Esophagus (tissue), 2 donors: ENCODE data around the gene MYO18B. TPM values are rescaled to one million over a fixed set of nuclear protein-coding genes. Genes with fewer than 3 reads are reported as not detected.

Experiments
- H3K27ac ChIP-seq, 2 donors: one replicate each; pipeline ENCODE4 v1.5.1; 2013; ENCODE audit warnings: low read depth in 2 of 2, mild to moderate bottlenecking in 2 of 2, inconsistent platforms in 1 of 2, low read length in 1 of 2, moderate library complexity in 1 of 2
- H3K27me3 ChIP-seq, 2 donors: one replicate each; pipeline ENCODE4 v1.6.1; 2013; ENCODE audit warnings: low read length in 2 of 2, control low read depth in 1 of 2, mild to moderate bottlenecking in 1 of 2; ENCODE audit not compliant: insufficient read depth in 2 of 2, control insufficient read depth in 1 of 2
- H3K36me3 ChIP-seq, 2 donors: one replicate each; pipeline ENCODE4 v1.6.1; 2013; ENCODE audit warnings: low read length in 1 of 2; ENCODE audit not compliant: control insufficient read depth in 2 of 2, insufficient read depth in 2 of 2
- H3K4me1 ChIP-seq, 2 donors: one replicate each; pipeline ENCODE4 v1.6.1; 2013; ENCODE audit warnings: low read length in 1 of 2; ENCODE audit not compliant: control insufficient read depth in 2 of 2, insufficient read depth in 2 of 2
- H3K4me3 ChIP-seq, 2 donors: one replicate each; pipeline ENCODE4 v1.5.1; 2013; ENCODE audit warnings: low read length in 2 of 2, mild to moderate bottlenecking in 2 of 2, low read depth in 1 of 2, moderate library complexity in 1 of 2
- H3K9me3 ChIP-seq, 2 donors: one replicate each; pipeline ENCODE4 v1.6.1; 2013; ENCODE audit warnings: mild to moderate bottlenecking in 2 of 2, low read depth in 1 of 2, low read length in 1 of 2, moderate library complexity in 1 of 2; ENCODE audit not compliant: control insufficient read depth in 2 of 2, insufficient read depth in 1 of 2
- WGBS, 2 donors: extraction: QIAGEN DNeasy Blood & Tissue Kit; methylation state at CpG; one replicate each; pipeline ENCODE4 v1.1.7; 2013; 5-methylcytosine and 5-hydroxymethylcytosine counted together
- polyA plus RNA-seq, 2 donors: library from polyadenylated mRNA; stranded (reverse); fragments of 200-250 nt; gene quantifications; one replicate each; pipeline ENCODE4 v1.2.3, GENCODE V29; 2013
- donor health status: healthy with polysubstance abuse.
- donor health status: Bipolar disorder and iron deficiency.

Gene MYO18B
- polyA plus RNA-seq, 2 donors, result 0.29 to 0.31 TPM

- Histone ChIP-seq H3K36me3 (no peaks in the 10 kb centered on the region), H3K27me3 (no peaks in the 10 kb centered on the region), H3K9me3 (no peaks in the 10 kb centered on the region), H3K4me1 (no peaks in the 10 kb centered on the region), H3K27ac (no peak overlapping the region), H3K4me3 (no peak overlapping the region)
- WGBS, 2 donors, result 66 to 73% methylated on average over 9 of the region's 9 CpGs
Observed at GRCh38 chr22:26023104-26023775, 281.3 kb downstream of the MYO18B start.

- Histone ChIP-seq H3K4me1 (no peaks in the 10 kb centered on the region), H3K36me3 (no peaks in the 10 kb centered on the region), H3K9me3 (no peaks in the 10 kb centered on the region), H3K27me3 (no peaks in the 10 kb centered on the region), H3K4me3 (no peak overlapping the region), H3K27ac (no peak overlapping the region)
- 70% methylated on average over 6 of the region's 6 CpGs for WGBS, 2 donors
Observed at GRCh38 chr22:26025626-26026025, 283.6 kb downstream of the MYO18B start.

GRCh38 chr22:26027341-26027740 lies 285.4 kb downstream of the MYO18B start:
- Histone ChIP-seq H3K27me3 (no peaks in the 10 kb centered on the region), H3K27ac (no peak overlapping the region), H3K4me1 (no peaks in the 10 kb centered on the region), H3K9me3 (no peaks in the 10 kb centered on the region), H3K36me3 (no peaks in the 10 kb centered on the region), H3K4me3 (no peak overlapping the region)
- whole genome bisulfite sequencing, 2 donors, result 90 to 92% methylated on average over 23 of the region's 23 CpGs

GRCh38 chr22:26031641-26032040 lies 289.7 kb downstream of the MYO18B start:
- Histone ChIP-seq H3K4me3 (no peak overlapping the region), H3K27me3 (no peaks in the 10 kb centered on the region), H3K27ac (no peak overlapping the region), H3K9me3 (peaks cover 2% of the 10 kb centered on the region in 2 donors), H3K4me1 (no peaks in the 10 kb centered on the region), H3K36me3 (no peaks in the 10 kb centered on the region)
- 80 to 86% methylated on average over 6 of the region's 6 CpGs for WGBS, 2 donors

- Histone ChIP-seq H3K36me3 (no peaks in the 10 kb centered on the region), H3K27me3 (no peaks in the 10 kb centered on the region), H3K9me3 (peaks cover 2% of the 10 kb centered on the region in 2 donors), H3K27ac (no peak overlapping the region), H3K4me3 (no peak overlapping the region), H3K4me1 (no peaks in the 10 kb centered on the region)
- 78 to 84% methylated on average over 7 of the region's 7 CpGs for WGBS, 2 donors
Observed at GRCh38 chr22:26033071-26033470, 291.1 kb downstream of the MYO18B start.

- Histone ChIP-seq H3K27ac (no peak overlapping the region), H3K9me3 (peaks cover 2% of the 10 kb centered on the region in 2 donors), H3K4me1 (no peaks in the 10 kb centered on the region), H3K27me3 (no peaks in the 10 kb centered on the region), H3K4me3 (no peak overlapping the region), H3K36me3 (no peaks in the 10 kb centered on the region)
Observed at GRCh38 chr22:26033586-26033985, 291.6 kb downstream of the MYO18B start.

- 81 to 85% methylated on average over 3 of the region's 3 CpGs for WGBS, 2 donors
- Histone ChIP-seq H3K36me3 (no peaks in the 10 kb centered on the region), H3K9me3 (peaks cover 2% of the 10 kb centered on the region in 2 donors), H3K4me3 (no peak overlapping the region), H3K4me1 (no peaks in the 10 kb centered on the region), H3K27ac (no peak overlapping the region), H3K27me3 (no peaks in the 10 kb centered on the region)
Observed at GRCh38 chr22:26035523-26035922, 293.5 kb downstream of the MYO18B start.

GRCh38 chr22:26038365-26038764 lies 296.4 kb downstream of the MYO18B start:
- no peak overlapping the region for H3K27ac ChIP-seq
- no peaks in the 10 kb centered on the region for H3K36me3 ChIP-seq
- WGBS, 2 donors, result 32 to 52% methylated on average over 4 of the region's 4 CpGs
- H3K4me3 ChIP-seq, result no peak overlapping the region
- peaks cover 2% of the 10 kb centered on the region in 2 donors for H3K9me3 ChIP-seq
- H3K4me1 ChIP-seq, result no peaks in the 10 kb centered on the region
- no peaks in the 10 kb centered on the region for H3K27me3 ChIP-seq

GRCh38 chr22:26041931-26042330 lies 299.9 kb downstream of the MYO18B start:
- no peaks in the 10 kb centered on the region for H3K36me3 ChIP-seq
- no peak overlapping the region for H3K4me3 ChIP-seq
- H3K4me1 ChIP-seq, result no peaks in the 10 kb centered on the region
- WGBS, 2 donors, result 49 to 66% methylated on average over 4 of the region's 4 CpGs
- no peak overlapping the region for H3K27ac ChIP-seq
- H3K9me3 ChIP-seq, result no peaks in the 10 kb centered on the region
- no peaks in the 10 kb centered on the region for H3K27me3 ChIP-seq

GRCh38 chr22:26043031-26043430 lies 301.0 kb downstream of the MYO18B start:
- Histone ChIP-seq H3K36me3 (no peaks in the 10 kb centered on the region), H3K27me3 (no peaks in the 10 kb centered on the region), H3K4me1 (no peaks in the 10 kb centered on the region), H3K27ac (no peak overlapping the region), H3K4me3 (no peak overlapping the region), H3K9me3 (no peaks in the 10 kb centered on the region)
- 69 to 70% methylated on average over 2 of the region's 2 CpGs for WGBS, 2 donors
